IPS-20b (cell line): ENCODE data around the gene CCDC30.
"Not testable (repeated sequence)": the region's sequence is repeated elsewhere in the genome, so short reads cannot be mapped to it uniquely, and the experiment has no call there.

ENCODE experiments used
- H3K27ac ChIP-seq: one replicate; pipeline ENCODE4 v1.5.1; 2013; ENCODE audit warnings: low read length
- H3K27me3 ChIP-seq: 2 replicates; pipeline ENCODE4 v1.6.1; 2013; ENCODE audit warnings: mild to moderate bottlenecking, low read length, inconsistent platforms; ENCODE audit not compliant: insufficient read depth
- H3K36me3 ChIP-seq: 2 replicates; pipeline ENCODE4 v1.6.1; 2013; ENCODE audit warnings: low read depth, mild to moderate bottlenecking, inconsistent platforms, low read length, moderate library complexity; ENCODE audit not compliant: insufficient read depth
- H3K4me1 ChIP-seq: 2 replicates; pipeline ENCODE4 v1.6.1; 2013; ENCODE audit warnings: mild to moderate bottlenecking, control low read depth, inconsistent platforms, low read length, moderate library complexity; ENCODE audit not compliant: insufficient read depth
- H3K4me3 ChIP-seq: 2 replicates; pipeline ENCODE4 v1.5.1; 2013; ENCODE audit warnings: mild to moderate bottlenecking, low read length, inconsistent platforms
- H3K9ac ChIP-seq: 2 replicates; pipeline ENCODE4 v1.6.1; 2013; ENCODE audit warnings: low read depth, mild to moderate bottlenecking, inconsistent platforms, low read length, moderate library complexity
- H3K9me3 ChIP-seq: 2 replicates; pipeline ENCODE4 v1.6.1; 2013; ENCODE audit warnings: mild to moderate bottlenecking, low read depth, low read length, inconsistent platforms; ENCODE audit not compliant: insufficient read depth

CCDC30 gene

GRCh38 chr1:42456010-42456753 lies 6.9 kb upstream of the CCDC30 start, which contains the start of the genes PPCS and ZMYND12:
PPCS (plus strand) TSS chr1:42456543; CDS start chr1:42456566, 23 bp downstream.
ZMYND12 (minus strand) TSS chr1:42456022; CDS start chr1:42455997, 25 bp downstream.
- Histone ChIP-seq H3K9me3 (no peaks in the 10 kb centered on the region), H3K4me1 (peaks cover 6% of the 10 kb centered on the region; the same call in 1 of the 2 replicates), H3K27me3 (no peaks in the 10 kb centered on the region), H3K27ac (peak within 1 kb of the TSS; percentile 52), H3K9ac (peak within 1 kb of the TSS; percentile 90), H3K4me3 (peak within 1 kb of the TSS; percentile 93), H3K36me3 (peaks cover 32% of the 10 kb centered on the region)

DNA sequence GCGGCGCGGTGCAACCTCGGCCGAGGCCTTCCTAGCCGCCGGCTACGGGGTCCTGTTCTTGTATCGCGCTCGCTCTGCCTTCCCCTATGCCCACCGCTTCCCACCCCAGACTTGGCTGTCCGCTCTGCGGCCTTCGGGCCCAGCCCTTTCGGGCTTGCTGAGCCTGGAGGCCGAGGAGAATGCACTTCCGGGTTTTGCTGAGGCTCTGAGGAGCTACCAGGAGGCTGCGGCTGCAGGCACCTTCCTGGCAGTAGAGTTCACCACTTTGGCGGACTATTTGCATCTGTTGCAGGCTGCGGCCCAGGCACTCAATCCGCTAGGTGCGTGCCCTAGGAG lies 6.4 kb upstream of the CCDC30 start:
- Histone ChIP-seq H3K9ac (peak overlapping the region; percentile 90), H3K36me3 (peaks cover 32% of the 10 kb centered on the region), H3K4me3 (peak overlapping the region; percentile 93), H3K9me3 (no peaks in the 10 kb centered on the region), H3K27ac (peak overlapping the region; percentile 52), H3K4me1 (peaks cover 4% of the 10 kb centered on the region; the same call in 1 of the 2 replicates), H3K27me3 (no peaks in the 10 kb centered on the region)

GRCh38 chr1:42461196-42461595 lies 1.9 kb upstream of the CCDC30 start:
- Histone ChIP-seq H3K27me3 (peaks cover 12% of the 10 kb centered on the region; the same call in 1 of the 2 replicates), H3K36me3 (peaks cover 32% of the 10 kb centered on the region), H3K27ac (no peak overlapping the region), H3K4me3 (no peak overlapping the region), H3K9ac (no peak overlapping the region), H3K4me1 (peaks cover 4% of the 10 kb centered on the region; the same call in 1 of the 2 replicates), H3K9me3 (no peaks in the 10 kb centered on the region)

DNA sequence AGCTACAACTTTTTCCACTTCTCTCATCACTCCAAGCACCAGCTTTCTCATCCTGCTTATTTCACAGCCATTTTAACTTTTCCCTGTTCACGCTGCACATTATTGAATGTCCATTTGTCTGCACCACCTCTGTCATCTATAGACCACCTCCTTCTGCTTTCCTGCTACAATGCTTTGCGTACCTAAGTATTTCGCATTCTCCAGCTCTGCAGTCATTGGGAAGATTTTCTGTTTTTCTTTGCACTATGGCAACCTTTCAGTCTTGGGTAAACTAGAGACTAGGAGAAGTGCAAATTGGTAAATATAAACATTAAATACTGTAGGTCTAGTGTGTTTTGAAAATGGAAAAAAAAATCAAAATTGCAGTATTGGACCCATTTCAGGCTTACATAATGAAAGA lies 835 bp downstream of the CCDC30 start:
- Histone ChIP-seq H3K27ac (no peak overlapping the region), H3K9ac (peak overlapping the region; percentile 63; the same call in 1 of the 2 replicates), H3K36me3 (peaks cover 21% of the 10 kb centered on the region), H3K4me1 (peaks cover 4% of the 10 kb centered on the region; the same call in 1 of the 2 replicates), H3K4me3 (peak overlapping the region; percentile 88), H3K9me3 (no peaks in the 10 kb centered on the region), H3K27me3 (peaks cover 18% of the 10 kb centered on the region; the same call in 1 of the 2 replicates)

- no peaks in the 10 kb centered on the region for H3K9me3 ChIP-seq
- peaks cover 18% of the 10 kb centered on the region for H3K27me3 ChIP-seq
- H3K4me3 ChIP-seq: no peak overlapping the region
- no peak overlapping the region for H3K9ac ChIP-seq
- H3K27ac ChIP-seq: no peak overlapping the region
- H3K4me1 ChIP-seq: peaks cover 4% of the 10 kb centered on the region; the same call in 1 of the 2 replicates
- no peaks in the 10 kb centered on the region for H3K36me3 ChIP-seq
Observed at GRCh38 chr1:42466030-42466429, 2.9 kb downstream of the CCDC30 start.

DNA sequence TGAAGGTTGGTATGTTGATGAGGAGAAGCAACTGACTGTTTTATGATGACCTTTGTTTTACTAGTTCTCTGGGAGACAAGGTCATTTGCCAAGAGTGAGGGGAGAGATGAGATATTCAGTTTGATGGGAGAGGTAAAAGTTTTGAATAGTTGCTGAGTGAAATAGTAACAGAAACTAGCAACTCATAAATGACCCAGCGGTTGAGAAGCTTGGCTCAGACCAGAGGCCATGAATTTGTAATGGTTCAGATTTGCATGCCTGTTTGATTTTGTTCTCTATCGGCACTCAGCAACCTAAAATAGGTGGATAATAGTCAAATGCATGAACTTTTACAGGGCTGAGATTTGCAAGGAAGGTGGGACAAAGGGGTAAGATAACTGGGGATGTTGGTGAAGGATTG lies 6.6 kb downstream of the CCDC30 start:
- H3K4me1 ChIP-seq: no peaks in the 10 kb centered on the region
- H3K27ac ChIP-seq: no peak overlapping the region
- H3K9me3 ChIP-seq: no peaks in the 10 kb centered on the region
- no peak overlapping the region for H3K9ac ChIP-seq
- no peak overlapping the region for H3K4me3 ChIP-seq
- peaks cover 6% of the 10 kb centered on the region for H3K27me3 ChIP-seq
- H3K36me3 ChIP-seq: no peaks in the 10 kb centered on the region

GRCh38 chr1:42476605-42477004 lies 13.5 kb downstream of the CCDC30 start:
- no peaks in the 10 kb centered on the region for H3K4me1 ChIP-seq
- H3K9ac ChIP-seq: no peak overlapping the region
- no peaks in the 10 kb centered on the region for H3K36me3 ChIP-seq
- no peaks in the 10 kb centered on the region for H3K9me3 ChIP-seq
- no peak overlapping the region for H3K27ac ChIP-seq
- no peak overlapping the region for H3K4me3 ChIP-seq
- H3K27me3 ChIP-seq: no peaks in the 10 kb centered on the region

DNA sequence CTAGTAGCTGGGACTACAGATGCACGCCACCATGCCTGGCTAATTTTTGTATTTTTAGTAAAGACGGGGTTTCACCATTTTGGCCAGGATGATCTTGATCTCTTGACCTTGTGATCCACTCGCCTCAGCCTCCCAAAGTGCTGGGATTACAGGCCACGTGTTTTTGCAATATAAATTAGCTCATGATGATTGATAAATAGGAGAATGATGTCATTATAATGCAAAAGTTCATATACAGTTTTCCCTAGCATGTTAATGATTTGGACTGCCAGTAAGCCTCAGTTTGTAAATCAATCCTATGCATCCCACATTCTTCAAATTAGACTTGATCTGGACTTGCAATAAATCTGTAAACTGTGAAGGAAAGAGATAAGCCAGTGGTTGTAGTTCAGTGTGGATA lies 14.3 kb downstream of the CCDC30 start:
- H3K27ac ChIP-seq, H3K4me1 ChIP-seq, H3K9me3 ChIP-seq, H3K36me3 ChIP-seq, H3K4me3 ChIP-seq, H3K9ac ChIP-seq, H3K27me3 ChIP-seq: not testable (repeated sequence)

- Histone ChIP-seq H3K27ac (no peak overlapping the region), H3K9ac (no peak overlapping the region), H3K9me3 (no peaks in the 10 kb centered on the region), H3K4me1 (no peaks in the 10 kb centered on the region), H3K27me3 (no peaks in the 10 kb centered on the region), H3K36me3 (no peaks in the 10 kb centered on the region), H3K4me3 (no peak overlapping the region)
Observed at GRCh38 chr1:42477775-42478174, 14.7 kb downstream of the CCDC30 start.

DNA sequence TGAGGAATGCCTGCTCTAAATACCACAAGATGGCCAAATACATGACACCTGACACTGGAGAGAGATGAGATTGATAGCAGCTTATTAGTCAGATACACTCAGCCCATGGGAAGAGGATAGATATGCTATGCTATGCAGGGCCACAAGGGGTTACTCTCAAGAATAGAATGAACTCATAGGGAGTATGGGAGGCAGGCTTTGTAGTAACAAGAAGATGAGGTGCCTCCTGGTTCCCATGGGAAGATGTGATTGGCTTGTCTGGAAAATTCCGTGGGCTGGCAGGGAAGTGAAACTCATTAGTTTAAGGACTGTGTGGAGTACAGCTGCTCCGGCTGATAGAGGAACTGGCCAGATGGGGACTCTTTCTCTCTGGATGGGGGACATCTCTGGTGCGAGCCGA lies 16.5 kb downstream of the CCDC30 start:
- Histone ChIP-seq H3K27me3 (no peaks in the 10 kb centered on the region), H3K4me1 (no peaks in the 10 kb centered on the region), H3K9me3 (no peaks in the 10 kb centered on the region), H3K36me3 (no peaks in the 10 kb centered on the region), H3K27ac (no peak overlapping the region), H3K4me3 (no peak overlapping the region), H3K9ac (no peak overlapping the region)

- no peaks in the 10 kb centered on the region for H3K27me3 ChIP-seq
- no peaks in the 10 kb centered on the region for H3K9me3 ChIP-seq
- no peaks in the 10 kb centered on the region for H3K36me3 ChIP-seq
- no peak overlapping the region for H3K9ac ChIP-seq
- H3K4me3 ChIP-seq: no peak overlapping the region
- no peak overlapping the region for H3K27ac ChIP-seq
- H3K4me1 ChIP-seq: no peaks in the 10 kb centered on the region
Observed at GRCh38 chr1:42480921-42481320, 17.8 kb downstream of the CCDC30 start.

DNA sequence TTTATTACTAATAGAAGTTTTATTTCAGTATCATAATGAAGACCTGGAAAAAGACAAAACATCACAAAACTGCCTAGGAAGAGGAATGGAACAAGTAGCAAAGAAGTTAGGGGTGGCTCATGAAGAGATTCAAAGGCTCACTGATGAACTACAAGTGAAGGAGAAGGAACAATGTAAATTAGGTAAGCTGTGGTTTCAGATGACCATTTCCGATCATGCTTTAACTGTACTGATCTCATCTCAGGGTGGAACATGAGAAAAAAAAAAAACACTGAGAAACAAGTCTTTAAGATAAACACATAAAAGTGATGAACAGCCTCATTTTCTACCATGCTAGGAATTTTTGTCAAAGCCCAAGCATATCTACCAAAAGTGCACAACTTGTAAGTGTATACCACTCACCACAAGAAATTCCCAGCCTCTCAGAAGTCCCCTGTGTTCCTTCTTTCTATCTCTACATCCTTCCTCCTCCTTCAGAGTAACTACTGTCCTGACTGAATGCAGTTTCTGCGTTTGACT lies 19.6 kb downstream of the CCDC30 start:
- H3K4me1 ChIP-seq: no peaks in the 10 kb centered on the region
- no peaks in the 10 kb centered on the region for H3K36me3 ChIP-seq
- H3K4me3 ChIP-seq: no peak overlapping the region
- H3K9ac ChIP-seq: no peak overlapping the region
- no peaks in the 10 kb centered on the region for H3K9me3 ChIP-seq
- no peaks in the 10 kb centered on the region for H3K27me3 ChIP-seq
- no peak overlapping the region for H3K27ac ChIP-seq
